LNCAP (cell line): ENCODE results near the gene DENND4B.

ENCODE experiments used
- TF ChIP-seq, protein P1 (sequence below): fragments of 450-650 bp; IDR thresholded peaks from 2 replicates; pipeline ENCODE4 v1.5.1; 2017; ENCODE audit warnings: mild to moderate bottlenecking

Gene DENND4B

DNA sequence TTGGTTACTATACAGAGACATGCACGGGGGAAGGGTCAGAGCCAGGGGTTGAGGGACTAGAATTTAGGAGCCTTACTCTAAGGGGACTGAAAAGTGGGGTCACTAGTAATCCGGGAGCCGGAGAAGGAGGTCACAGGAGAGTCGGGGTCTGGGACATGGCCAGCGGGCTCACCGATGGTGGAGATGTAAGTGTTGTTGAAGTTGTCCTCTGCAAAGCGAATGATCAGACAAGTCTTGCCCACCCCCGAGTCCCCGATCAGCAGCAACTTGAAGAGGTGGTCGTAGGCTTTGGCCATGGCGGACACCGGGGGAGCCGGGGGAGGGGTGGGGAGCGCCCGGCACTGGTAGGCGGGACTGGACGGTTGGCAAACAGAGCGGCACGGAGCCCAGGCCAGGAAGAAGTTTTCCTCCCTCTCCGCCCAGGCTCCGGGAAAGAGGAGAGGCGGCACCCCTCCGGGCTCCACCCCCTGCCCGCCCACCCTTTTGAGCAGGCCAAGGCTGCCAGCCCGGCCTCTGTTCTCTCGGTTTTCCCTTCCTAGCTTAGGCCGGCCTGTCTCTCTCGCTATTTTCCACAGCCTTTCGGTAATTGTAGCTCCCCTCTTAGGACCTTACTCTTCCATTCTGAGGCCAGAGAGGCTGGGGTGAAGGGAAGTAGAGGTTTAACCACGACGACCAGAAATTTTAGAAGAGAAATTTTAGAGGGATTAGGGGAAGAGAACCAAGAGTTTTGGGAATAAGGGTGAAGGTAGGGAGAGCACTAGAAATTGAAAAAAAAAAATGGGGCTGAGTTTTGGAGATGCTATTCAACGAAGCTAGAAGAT, 39.6 kb upstream of the DENND4B start, which contains the start of gene RAB13:
Gene RAB13, minus strand, starts transcription at position 399 of the 821 bp plus-strand sequence. Its CDS starts 103 bp downstream, at position 296.
- TF ChIP-seq, protein P1, sequence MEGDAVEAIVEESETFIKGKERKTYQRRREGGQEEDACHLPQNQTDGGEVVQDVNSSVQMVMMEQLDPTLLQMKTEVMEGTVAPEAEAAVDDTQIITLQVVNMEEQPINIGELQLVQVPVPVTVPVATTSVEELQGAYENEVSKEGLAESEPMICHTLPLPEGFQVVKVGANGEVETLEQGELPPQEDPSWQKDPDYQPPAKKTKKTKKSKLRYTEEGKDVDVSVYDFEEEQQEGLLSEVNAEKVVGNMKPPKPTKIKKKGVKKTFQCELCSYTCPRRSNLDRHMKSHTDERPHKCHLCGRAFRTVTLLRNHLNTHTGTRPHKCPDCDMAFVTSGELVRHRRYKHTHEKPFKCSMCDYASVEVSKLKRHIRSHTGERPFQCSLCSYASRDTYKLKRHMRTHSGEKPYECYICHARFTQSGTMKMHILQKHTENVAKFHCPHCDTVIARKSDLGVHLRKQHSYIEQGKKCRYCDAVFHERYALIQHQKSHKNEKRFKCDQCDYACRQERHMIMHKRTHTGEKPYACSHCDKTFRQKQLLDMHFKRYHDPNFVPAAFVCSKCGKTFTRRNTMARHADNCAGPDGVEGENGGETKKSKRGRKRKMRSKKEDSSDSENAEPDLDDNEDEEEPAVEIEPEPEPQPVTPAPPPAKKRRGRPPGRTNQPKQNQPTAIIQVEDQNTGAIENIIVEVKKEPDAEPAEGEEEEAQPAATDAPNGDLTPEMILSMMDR, result no peak

DNA sequence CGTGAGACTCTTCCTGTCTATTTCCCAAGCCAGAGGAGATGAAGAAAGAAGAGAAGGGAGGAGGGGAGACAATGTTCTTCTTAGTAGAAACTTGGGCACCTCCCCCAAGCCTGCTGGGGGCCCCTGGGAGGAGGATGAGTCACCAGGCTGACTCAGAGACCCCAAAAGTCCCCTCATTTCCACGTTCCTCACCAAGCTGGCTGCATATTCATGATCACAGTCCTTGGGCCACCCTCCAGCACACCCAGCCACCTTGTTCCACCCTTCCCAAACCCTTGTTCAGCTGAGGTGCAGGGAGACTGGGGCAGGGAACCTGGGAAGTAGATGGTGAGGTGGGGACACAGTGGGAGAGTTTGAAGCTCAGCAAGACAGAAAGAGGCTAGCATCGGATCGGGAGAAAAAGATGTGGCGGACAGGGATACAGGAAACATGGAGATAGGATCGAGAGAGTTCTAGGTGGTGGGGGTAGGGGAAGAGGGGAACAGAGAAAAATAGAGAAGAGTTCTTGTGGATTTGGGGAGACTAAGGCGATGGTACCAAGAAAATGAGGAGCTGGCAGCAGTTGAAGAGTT, 38.9 kb upstream of the DENND4B start:
- TF ChIP-seq, protein P1, result no peak

DNA sequence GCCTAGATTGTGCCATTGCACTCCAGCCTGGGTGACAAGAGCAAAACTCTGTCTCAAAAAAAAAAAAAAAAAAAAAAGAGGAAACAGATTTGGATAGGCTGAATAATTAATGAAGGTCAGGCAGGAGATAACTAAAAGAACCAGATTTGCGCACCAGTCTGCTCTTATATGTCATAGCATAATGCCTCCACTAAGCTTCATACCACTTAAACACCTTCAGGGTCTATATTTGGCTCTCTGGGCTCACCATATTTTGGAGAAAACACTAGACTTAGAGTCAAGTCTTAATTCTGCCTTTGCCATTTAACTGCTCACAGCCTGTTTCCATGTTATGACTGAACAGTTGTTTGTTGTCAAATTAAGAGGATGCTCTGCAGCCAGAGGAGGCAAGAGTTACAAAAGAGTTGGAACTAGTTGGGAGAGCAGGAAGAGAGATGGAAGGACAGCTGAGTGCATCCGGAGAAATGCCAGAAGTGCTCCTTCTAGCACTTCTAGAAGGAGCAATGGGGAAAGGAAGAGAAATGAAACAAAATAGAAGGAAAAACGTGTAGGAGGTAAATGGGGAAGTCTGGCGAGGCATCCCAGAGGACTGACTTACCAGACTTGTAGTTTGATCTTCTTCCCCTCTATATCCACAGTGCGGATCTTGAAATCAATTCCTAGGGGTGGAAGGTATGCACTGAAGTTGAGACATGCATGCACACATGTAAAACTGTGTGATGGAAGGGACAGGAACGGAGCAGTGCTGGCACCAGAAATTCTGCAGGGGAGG, 37.8 kb upstream of the DENND4B start:
- TF ChIP-seq, protein P1, result no peak

DNA sequence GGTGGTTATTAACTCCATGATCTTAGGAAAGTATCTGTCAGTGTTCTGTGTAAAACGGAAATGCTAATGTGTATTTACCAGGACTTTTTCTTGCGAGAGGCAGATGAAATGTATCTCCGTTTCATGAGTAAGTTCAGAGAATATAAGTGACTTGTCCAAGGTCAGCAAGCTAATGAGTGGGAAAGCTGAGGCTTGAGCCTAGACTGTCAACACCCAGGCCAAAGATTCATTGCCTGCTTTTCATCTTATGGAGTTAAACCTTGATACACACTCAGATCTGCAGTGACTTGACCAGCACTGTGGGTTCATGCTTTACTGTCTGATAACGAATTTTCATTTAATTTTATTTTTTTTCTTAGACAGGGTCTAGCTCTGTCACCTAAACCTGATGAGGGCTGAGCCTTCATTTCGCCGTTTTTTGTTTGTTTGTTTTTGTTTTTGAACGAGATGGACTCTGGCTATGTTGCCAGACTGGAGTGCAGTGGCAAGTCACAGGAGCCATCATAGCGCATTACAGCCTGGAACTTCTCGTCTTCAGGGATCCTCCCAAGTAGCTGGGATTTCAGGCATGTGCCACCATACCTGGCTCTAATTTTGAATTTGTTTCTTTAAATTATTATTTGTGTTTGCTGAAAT, 31.9 kb upstream of the DENND4B start:
- TF ChIP-seq, protein P1, result no peak

DNA sequence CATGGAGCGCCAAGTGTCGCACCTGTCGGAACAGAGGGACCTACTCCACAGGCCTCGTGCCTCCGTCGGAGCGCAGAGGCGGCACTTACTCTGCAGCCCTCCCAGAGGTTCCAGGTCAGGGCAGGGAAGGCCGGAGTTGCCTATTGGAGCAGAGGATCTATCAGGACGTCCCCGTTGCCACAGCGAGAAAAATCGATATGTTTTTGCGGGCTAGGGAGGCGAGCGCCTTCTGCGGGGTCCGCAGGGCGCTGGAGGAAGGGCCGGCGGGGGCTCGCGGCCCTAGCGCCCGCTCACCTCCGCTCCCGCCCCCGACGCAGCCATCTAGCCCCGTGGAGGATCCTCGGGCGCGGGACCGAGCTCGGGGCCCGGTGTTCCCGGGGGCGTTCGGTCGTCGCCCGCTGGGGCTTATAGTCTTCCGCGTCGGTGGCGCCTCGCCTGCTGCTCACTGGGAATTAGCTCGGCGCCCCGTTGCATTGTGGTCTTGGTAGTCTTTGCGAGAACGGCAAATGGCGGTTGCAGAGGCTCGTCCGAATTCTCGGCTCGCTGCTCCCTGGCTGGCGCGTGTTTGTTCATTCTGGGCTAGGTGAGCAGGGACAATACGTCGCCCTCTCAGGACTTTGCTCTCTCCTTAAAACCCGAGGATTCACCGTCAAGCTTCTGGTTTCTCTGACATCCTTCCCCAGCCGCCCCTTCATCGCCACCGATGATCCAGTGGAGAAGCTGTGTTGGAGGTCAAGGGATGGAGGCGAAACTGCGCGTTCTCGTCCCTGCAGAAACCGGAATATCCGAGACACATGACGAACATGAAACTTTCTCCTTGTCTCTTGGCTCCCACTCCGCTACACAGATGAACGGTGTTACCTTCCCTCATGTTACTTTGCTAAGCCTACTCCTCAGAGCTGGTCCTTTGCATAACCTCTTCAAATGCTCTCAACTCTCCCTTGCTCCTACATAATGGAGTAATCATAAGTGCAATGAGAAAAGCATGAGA, 31.0 kb upstream of the DENND4B start, which contains the start of gene JTB:
Gene JTB, minus strand, starts transcription at position 425 of the 991 bp plus-strand sequence. Its CDS starts 422 bp downstream, at position 3.
- TF ChIP-seq, protein P1, result no peak

DNA sequence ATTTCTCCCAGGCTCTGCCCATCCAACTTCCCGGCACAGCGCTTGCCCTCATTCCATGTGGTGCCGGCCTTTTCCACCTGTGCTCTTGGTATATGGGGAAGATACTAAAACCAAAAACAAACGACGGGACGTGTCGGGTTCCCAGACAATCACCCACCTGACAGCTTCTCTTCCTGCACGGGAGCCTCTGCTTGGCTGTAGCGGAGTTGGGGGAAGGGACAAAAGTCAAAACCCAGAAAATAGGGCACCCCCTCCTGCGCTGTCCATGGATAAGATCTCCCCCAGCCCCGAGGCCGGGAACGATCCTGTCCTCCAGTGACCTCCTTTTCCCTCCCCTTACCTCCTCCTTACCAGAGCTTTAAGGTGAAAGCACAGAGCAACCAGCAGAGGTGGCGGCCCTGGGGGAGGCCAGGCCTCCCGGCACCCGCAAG, 30.3 kb upstream of the DENND4B start:
- TF ChIP-seq, protein P1, result no peak
